Astrocyte (in vitro differentiated cells and primary cell): ENCODE data around the gene PTPRC. TPM values are rescaled to one million over a fixed set of nuclear protein-coding genes. Genes with fewer than 3 reads are reported as not detected.

Experiments
- DNase-seq: peaks from one replicate; pipeline ENCODE4 v3.0.0-alpha.2; 2010; ENCODE audit warnings: low read depth
- FAIRE-seq: peaks from 2 replicates; lab custom pipeline; 2011; peaks lifted over from hg19 to GRCh38; lab: Jason Lieb, UNC
- H2AFZ ChIP-seq: 2 replicates; pipeline ENCODE4 v1.6.0; 2012; ENCODE audit warnings: low read depth, low read length, inconsistent platforms
- H3K27ac ChIP-seq: 2 replicates; pipeline ENCODE4 v1.5.1; 2011; ENCODE audit warnings: low read depth, low read length, inconsistent platforms
- H3K27me3 ChIP-seq: 2 replicates; pipeline ENCODE4 v1.6.0; 2011; ENCODE audit warnings: low read length, inconsistent platforms; ENCODE audit not compliant: insufficient read depth
- H3K36me3 ChIP-seq: 2 replicates; pipeline ENCODE4 v1.5.1; 2011; ENCODE audit warnings: low read length, inconsistent platforms; ENCODE audit not compliant: insufficient read depth
- H3K4me1 ChIP-seq: 2 replicates; pipeline ENCODE4 v1.5.1; 2011; ENCODE audit warnings: low read length, inconsistent platforms; ENCODE audit not compliant: insufficient read depth
- H3K4me2 ChIP-seq: 2 replicates; pipeline ENCODE4 v1.6.0; 2012; ENCODE audit warnings: low read length, inconsistent platforms
- H3K4me3 ChIP-seq: 2 replicates; pipeline ENCODE4 v1.5.1; 2011; ENCODE audit warnings: low read depth, mild to moderate bottlenecking, low read length, inconsistent platforms; ENCODE audit not compliant: insufficient read depth
- H3K79me2 ChIP-seq: 2 replicates; pipeline ENCODE4 v1.6.0; 2012; ENCODE audit warnings: mild to moderate bottlenecking, low read length, inconsistent platforms; ENCODE audit not compliant: insufficient read depth
- H3K9ac ChIP-seq: 2 replicates; pipeline ENCODE4 v1.6.0; 2012; ENCODE audit warnings: mild to moderate bottlenecking, low read length, inconsistent platforms
- H3K9me3 ChIP-seq: 2 replicates; pipeline ENCODE4 v1.5.1; 2012; ENCODE audit warnings: low read depth, mild to moderate bottlenecking, low read length, inconsistent platforms; ENCODE audit not compliant: insufficient read depth
- H4K20me1 ChIP-seq: 2 replicates; pipeline ENCODE4 v1.6.0; 2012; ENCODE audit warnings: low read length, inconsistent platforms; ENCODE audit not compliant: insufficient read depth
- H3K27ac Mint-ChIP-seq: one replicate; pipeline ENCODE4 v1.8.0; 2021; ENCODE audit warnings: mild to moderate bottlenecking, mixed read lengths; ENCODE audit not compliant: unreplicated experiment
- H3K27me3 Mint-ChIP-seq: one replicate; pipeline ENCODE4 v1.8.0; 2021; ENCODE audit warnings: low read depth, mixed read lengths; ENCODE audit not compliant: unreplicated experiment
- H3K36me3 Mint-ChIP-seq: one replicate; pipeline ENCODE4 v1.8.0; 2021; ENCODE audit warnings: low read depth, mixed read lengths; ENCODE audit not compliant: unreplicated experiment
- H3K4me1 Mint-ChIP-seq: one replicate; pipeline ENCODE4 v1.8.0; 2021; ENCODE audit warnings: low read depth, mixed read lengths; ENCODE audit not compliant: unreplicated experiment
- H3K4me3 Mint-ChIP-seq: one replicate; pipeline ENCODE4 v1.8.0; 2021; ENCODE audit warnings: mild to moderate bottlenecking, moderate library complexity, mixed read lengths; ENCODE audit not compliant: unreplicated experiment
- H3K9me3 Mint-ChIP-seq: one replicate; pipeline ENCODE4 v1.8.0; 2021; ENCODE audit warnings: mild to moderate bottlenecking, mixed read lengths; ENCODE audit not compliant: unreplicated experiment
- EZH2 ChIP-seq: IDR thresholded peaks from 2 replicates; pipeline ENCODE4 v1.6.1; 2012; ENCODE audit warnings: mild to moderate bottlenecking, low read length, inconsistent platforms; ENCODE audit not compliant: insufficient read depth
- total RNA-seq: library from RNA; stranded (reverse); gene quantifications from 2 replicates; pipeline ENCODE4 v1.2.1, GENCODE V29; 2021
- TF ChIP-seq, protein P1 (sequence below): IDR thresholded peaks from 2 replicates; pipeline ENCODE4 v1.5.1; 2011; ENCODE audit warnings: low read depth, mild to moderate bottlenecking, inconsistent platforms, low read length, moderate library complexity; ENCODE audit not compliant: insufficient read depth

The PTPRC gene
- total RNA-seq, 1 donor from 2014 or later, result 0.20 TPM

- Mint-ChIP-seq H3K4me1 (no peaks in the 10 kb centered on the region), H3K9me3 (no peaks in the 10 kb centered on the region), H3K27me3 (no peaks in the 10 kb centered on the region), H3K4me3 (no peak overlapping the region), H3K36me3 (no peaks in the 10 kb centered on the region), H3K27ac (no peak overlapping the region)
- FAIRE-seq (no peak), DNase-seq (peak; percentile 81)
- H3K9ac ChIP-seq, result no peak overlapping the region
- no peaks in the 10 kb centered on the region for H3K4me1 ChIP-seq
- H4K20me1 ChIP-seq, result no peaks in the 10 kb centered on the region
- no peaks in the 10 kb centered on the region for H3K9me3 ChIP-seq
- H3K36me3 ChIP-seq, result no peaks in the 10 kb centered on the region
- TF ChIP-seq EZH2, result no peak
- TF ChIP-seq, protein P1, sequence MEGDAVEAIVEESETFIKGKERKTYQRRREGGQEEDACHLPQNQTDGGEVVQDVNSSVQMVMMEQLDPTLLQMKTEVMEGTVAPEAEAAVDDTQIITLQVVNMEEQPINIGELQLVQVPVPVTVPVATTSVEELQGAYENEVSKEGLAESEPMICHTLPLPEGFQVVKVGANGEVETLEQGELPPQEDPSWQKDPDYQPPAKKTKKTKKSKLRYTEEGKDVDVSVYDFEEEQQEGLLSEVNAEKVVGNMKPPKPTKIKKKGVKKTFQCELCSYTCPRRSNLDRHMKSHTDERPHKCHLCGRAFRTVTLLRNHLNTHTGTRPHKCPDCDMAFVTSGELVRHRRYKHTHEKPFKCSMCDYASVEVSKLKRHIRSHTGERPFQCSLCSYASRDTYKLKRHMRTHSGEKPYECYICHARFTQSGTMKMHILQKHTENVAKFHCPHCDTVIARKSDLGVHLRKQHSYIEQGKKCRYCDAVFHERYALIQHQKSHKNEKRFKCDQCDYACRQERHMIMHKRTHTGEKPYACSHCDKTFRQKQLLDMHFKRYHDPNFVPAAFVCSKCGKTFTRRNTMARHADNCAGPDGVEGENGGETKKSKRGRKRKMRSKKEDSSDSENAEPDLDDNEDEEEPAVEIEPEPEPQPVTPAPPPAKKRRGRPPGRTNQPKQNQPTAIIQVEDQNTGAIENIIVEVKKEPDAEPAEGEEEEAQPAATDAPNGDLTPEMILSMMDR, result no peak
- no peaks in the 10 kb centered on the region for H3K27me3 ChIP-seq
- H2AFZ ChIP-seq, result no peak overlapping the region
- no peak overlapping the region for H3K27ac ChIP-seq
- H3K79me2 ChIP-seq, result no peaks in the 10 kb centered on the region
- H3K4me3 ChIP-seq, result no peak overlapping the region
- H3K4me2 ChIP-seq, result no peak overlapping the region
These were observed 14.8 kb upstream of the PTPRC start for GRCh38 chr1:198623752-198624647.

DNA sequence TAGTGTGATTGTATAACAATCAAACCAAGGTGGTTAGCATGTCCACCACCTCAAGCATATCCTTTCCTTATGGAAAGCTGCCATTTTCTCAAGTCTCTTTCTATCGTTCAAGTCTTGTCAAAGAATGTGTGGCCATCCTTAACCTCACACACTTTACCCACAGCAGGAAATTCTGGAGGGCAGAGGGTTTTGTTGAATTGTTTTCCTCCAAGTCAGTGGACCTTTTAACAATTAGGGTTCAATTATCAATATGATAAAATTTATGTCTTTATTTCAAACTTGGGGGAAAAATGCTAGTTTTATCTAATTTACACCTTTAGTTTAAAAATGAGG is 14.2 kb upstream of the PTPRC start:
- no peak overlapping the region for H3K4me2 ChIP-seq
- H3K9ac ChIP-seq, result no peak overlapping the region
- H3K27me3 ChIP-seq, result no peaks in the 10 kb centered on the region
- no peaks in the 10 kb centered on the region for H4K20me1 ChIP-seq
- no peaks in the 10 kb centered on the region for H3K79me2 ChIP-seq
- Mint-ChIP-seq H3K4me3 (no peak overlapping the region), H3K36me3 (no peaks in the 10 kb centered on the region), H3K4me1 (no peaks in the 10 kb centered on the region), H3K27ac (no peak overlapping the region), H3K9me3 (no peaks in the 10 kb centered on the region), H3K27me3 (no peaks in the 10 kb centered on the region)
- no peaks in the 10 kb centered on the region for H3K9me3 ChIP-seq
- H2AFZ ChIP-seq, result no peak overlapping the region
- FAIRE-seq (no peak), DNase-seq (no peak)
- no peak overlapping the region for H3K4me3 ChIP-seq
- H3K27ac ChIP-seq, result no peak overlapping the region
- no peaks in the 10 kb centered on the region for H3K4me1 ChIP-seq
- TF ChIP-seq, protein P1, result no peak
- TF ChIP-seq EZH2, result no peak
- no peaks in the 10 kb centered on the region for H3K36me3 ChIP-seq
